Hepatocyte (in vitro differentiated cells): ENCODE results near the gene EXOC3L4. TPM values are rescaled to one million over a fixed set of nuclear protein-coding genes. Genes with fewer than 3 reads are reported as not detected.

ENCODE experiments used
- DNase-seq: peaks from one replicate; pipeline ENCODE4 v3.0.0-alpha.2; 2016; ENCODE audit warnings: low spot score
- H2AFZ ChIP-seq: fragments of 200-600 bp; sonication (generic); 2 replicates; pipeline ENCODE4 v1.6.0; 2016; ENCODE audit warnings: antibody characterized with exemption, mild to moderate bottlenecking
- H3K27ac ChIP-seq: fragments of 200-600 bp; sonication (generic); 2 replicates; pipeline ENCODE4 v1.5.1; 2016; ENCODE audit warnings: mild to moderate bottlenecking
- H3K27me3 ChIP-seq: fragments of 200-600 bp; sonication (generic); 2 replicates; pipeline ENCODE4 v1.6.1; 2016
- H3K36me3 ChIP-seq: fragments of 200-600 bp; sonication (generic); replicated peaks from 2 replicates; pipeline ENCODE4 v1.5.1; 2016; ENCODE audit warnings: low read depth; ENCODE audit not compliant: insufficient read depth
- H3K4me1 ChIP-seq: fragments of 200-600 bp; sonication (generic); 2 replicates; pipeline ENCODE4 v1.5.1; 2016; ENCODE audit warnings: mild to moderate bottlenecking, moderate library complexity; ENCODE audit not compliant: insufficient read depth
- H3K4me2 ChIP-seq: fragments of 200-600 bp; sonication (generic); 2 replicates; pipeline ENCODE4 v1.6.0; 2016
- H3K4me3 ChIP-seq: fragments of 200-600 bp; sonication (generic); 2 replicates; pipeline ENCODE4 v1.5.1; 2016; ENCODE audit warnings: mild to moderate bottlenecking
- H3K79me2 ChIP-seq: fragments of 200-600 bp; sonication (generic); 2 replicates; pipeline ENCODE4 v1.6.0; 2017; ENCODE audit warnings: mild to moderate bottlenecking
- H3K9me2 ChIP-seq: fragments of 200-600 bp; sonication (generic); replicated peaks from 2 replicates; pipeline ENCODE4 v1.6.0; 2017; ENCODE audit warnings: mild to moderate bottlenecking; ENCODE audit not compliant: insufficient read depth
- H3K9me3 ChIP-seq: fragments of 200-600 bp; sonication (generic); 2 replicates; pipeline ENCODE4 v1.5.1; 2016; ENCODE audit warnings: low read depth, mild to moderate bottlenecking
- H4K20me1 ChIP-seq: fragments of 200-600 bp; sonication (generic); 2 replicates; pipeline ENCODE4 v1.6.0; 2016; ENCODE audit warnings: mild to moderate bottlenecking; ENCODE audit not compliant: insufficient read depth, poor library complexity, severe bottlenecking
- CTCF ChIP-seq: fragments of 200-600 bp; sonication (generic); IDR thresholded peaks from 2 replicates; pipeline ENCODE4 v1.5.1; 2016; ENCODE audit warnings: antibody characterized with exemption, mild to moderate bottlenecking; ENCODE audit not compliant: poor library complexity
- EZH2 ChIP-seq: fragments of 200-600 bp; sonication (generic); IDR thresholded peaks from 2 replicates; pipeline ENCODE4 v1.6.1; 2016; ENCODE audit warnings: antibody characterized with exemption, mild to moderate bottlenecking, borderline replicate concordance
- EZH2phosphoT487 ChIP-seq: fragments of 200-600 bp; sonication (generic); IDR thresholded peaks from one replicate; pipeline ENCODE4 v1.6.1; 2018; ENCODE audit warnings: antibody characterized with exemption, mild to moderate bottlenecking, low read depth, moderate library complexity; ENCODE audit not compliant: unreplicated experiment, severe bottlenecking
- WGBS: methylation state at CpG from one replicate; pipeline ENCODE4 v1.1.6; 2016; ENCODE audit warnings: low lambda C conversion rate; ENCODE audit errors: missing lambda C conversion rate; 5-methylcytosine and 5-hydroxymethylcytosine counted together
- polyA plus RNA-seq: library from polyadenylated mRNA; unstranded; fragments of >200 nt; fragmentation: Nextera tagmentation; extraction: Ambion mirVana; gene quantifications from 2 replicates; pipeline ENCODE4 v1.2.1, GENCODE V29; 2016
- total RNA-seq: library from RNA; depleted of rRNA; stranded (reverse); fragments of >200 nt; gene quantifications from 2 replicates; pipeline ENCODE4 v1.2.3, GENCODE V29; 2014

Gene EXOC3L4
- total and polyA plus RNA-seq, 2 experiments from 2014 or later: 35.3 to 40.3 TPM

- H3K4me1 ChIP-seq: peaks cover 30% of the 10 kb centered on the region
- no peaks in the 10 kb centered on the region for H3K9me3 ChIP-seq
- peak; percentile 60 for DNase-seq
- H3K79me2 ChIP-seq: no peaks in the 10 kb centered on the region
- no peak overlapping the region for H3K27ac ChIP-seq
- peak overlapping the region; percentile 13 for H3K4me3 ChIP-seq
- H3K36me3 ChIP-seq: no peaks in the 10 kb centered on the region
- H2AFZ ChIP-seq: peak overlapping the region; percentile 55
- peak overlapping the region; percentile 90 for H3K4me2 ChIP-seq
- TF ChIP-seq EZH2: peak; percentile 34
- TF ChIP-seq EZH2phosphoT487: no peak
- TF ChIP-seq CTCF: peak; percentile 30
- H4K20me1 ChIP-seq: no peaks in the 10 kb centered on the region
- H3K27me3 ChIP-seq: no peaks in the 10 kb centered on the region
- 36% methylated on average over 46 of the region's 48 CpGs for WGBS
- H3K9me2 ChIP-seq: no peaks in the 10 kb centered on the region
Measured at GRCh38 chr14:103123634-103124500, 29.3 kb downstream of the EXOC3L4 start.

- TF ChIP-seq CTCF: no peak
- TF ChIP-seq EZH2phosphoT487: no peak
- TF ChIP-seq EZH2: no peak
- no peak overlapping the region for H3K27ac ChIP-seq
- no peaks in the 10 kb centered on the region for H4K20me1 ChIP-seq
- no peaks in the 10 kb centered on the region for H3K9me2 ChIP-seq
- H3K36me3 ChIP-seq: no peaks in the 10 kb centered on the region
- no peaks in the 10 kb centered on the region for H3K27me3 ChIP-seq
- no peaks in the 10 kb centered on the region for H3K79me2 ChIP-seq
- peaks cover 30% of the 10 kb centered on the region for H3K4me1 ChIP-seq
- H2AFZ ChIP-seq: no peak overlapping the region
- WGBS: 100% methylated on average over 4 of the region's 5 CpGs
- H3K9me3 ChIP-seq: no peaks in the 10 kb centered on the region
- no peak overlapping the region for H3K4me3 ChIP-seq
- no peak overlapping the region for H3K4me2 ChIP-seq
- no peak for DNase-seq
Measured at GRCh38 chr14:103124501-103125001, 30.0 kb downstream of the EXOC3L4 start.

- Histone ChIP-seq H3K4me2 (no peak overlapping the region), H3K9me3 (no peaks in the 10 kb centered on the region), H4K20me1 (no peaks in the 10 kb centered on the region), H3K9me2 (no peaks in the 10 kb centered on the region), H3K79me2 (no peaks in the 10 kb centered on the region), H3K27ac (no peak overlapping the region), H3K4me1 (peaks cover 30% of the 10 kb centered on the region), H2AFZ (no peak overlapping the region), H3K4me3 (no peak overlapping the region), H3K36me3 (no peaks in the 10 kb centered on the region), H3K27me3 (no peaks in the 10 kb centered on the region)
- DNase-seq: no peak
- no peak for TF ChIP-seq EZH2phosphoT487
- no peak for TF ChIP-seq CTCF
- no peak for TF ChIP-seq EZH2
- whole genome bisulfite sequencing: 95% methylated on average over 13 of the region's 13 CpGs
Measured at GRCh38 chr14:103125098-103126070, 30.9 kb downstream of the EXOC3L4 start.
